Spleen (tissue), 7 donors: ENCODE data around the gene RCOR3.

Source experiments
- POLR2A ChIP-seq, 3 donors: fragments of 450-650 bp; IDR thresholded peaks; one replicate each; pipeline ENCODE4 v1.5.1; 2017; ENCODE audit warnings: antibody characterized with exemption in 3 of 3, mild to moderate bottlenecking in 1 of 3
- POLR2AphosphoS5 ChIP-seq, 3 donors: sonication (generic); formaldehyde crosslinking; IDR thresholded peaks; one replicate each; pipeline ENCODE4 v1.5.1; 2017; ENCODE audit warnings: antibody characterized with exemption in 3 of 3
- TF ChIP-seq, protein P1 (sequence below), 11 experiments: fragments of 200-600 bp in 7 of 11; fragments of 450-650 bp in 4 of 11; sonication (generic) in 4 of 11; IDR thresholded peaks in 8 of 11; conservative IDR thresholded peaks in 3 of 11; 1 replicate in 7 of 11; 2 replicates in 4 of 11; pipeline versions ENCODE4 v1.4.0 to v1.8.0; 2016 to 2021; ENCODE audit warnings: antibody characterized with exemption in 11 of 11, inconsistent platforms in 4 of 11, mild to moderate bottlenecking in 1 of 11
- donor health status: DM: no; HTN: no; CAD: no; lungs with moderate emphysema.
- donor health status: DM: no; HTN: no; CAD: no.
- donor health status: DM: no; HTN: no; CAD: no.

DNA sequence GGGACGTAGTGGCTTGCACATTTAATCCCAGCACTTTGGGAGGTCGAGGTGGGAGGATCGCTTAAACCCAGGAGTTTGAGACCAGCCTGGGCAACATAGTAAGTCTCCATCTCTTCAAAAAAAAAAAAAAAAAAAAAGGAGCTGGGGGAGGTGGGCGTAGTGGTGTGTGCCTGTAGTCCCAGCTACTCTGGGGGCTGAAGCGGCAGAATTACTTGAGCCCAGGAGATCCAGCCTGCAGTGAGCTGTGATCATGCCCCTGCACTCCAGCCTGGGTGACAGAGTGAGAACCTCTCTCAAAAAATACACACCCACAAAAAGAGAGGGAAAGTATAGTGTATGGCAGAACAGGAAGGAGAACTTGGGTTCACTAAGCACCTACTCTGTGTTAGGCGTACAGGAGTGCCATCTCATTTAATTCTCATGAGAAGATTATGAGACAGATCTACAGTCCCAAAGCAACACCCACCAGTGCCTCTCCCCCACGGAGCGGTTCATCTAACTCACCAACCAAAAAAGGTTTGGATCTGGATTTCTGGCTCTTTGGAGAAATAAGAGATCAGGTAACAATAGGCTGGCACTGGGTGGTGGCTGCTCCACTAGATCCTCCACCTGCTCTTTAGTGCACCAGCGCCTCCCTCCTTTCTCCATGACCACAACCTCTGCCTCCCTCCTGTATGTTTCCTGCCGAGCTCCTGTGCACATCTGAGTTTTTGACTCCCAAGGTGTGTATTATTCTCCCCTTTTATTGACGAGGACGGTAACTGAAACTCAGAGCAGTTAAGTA lies 66.0 kb downstream of the RCOR3 start:
- no peak for TF ChIP-seq POLR2A (IDR thresholded peaks at IDR 0.05)
- TF ChIP-seq, protein P1, sequence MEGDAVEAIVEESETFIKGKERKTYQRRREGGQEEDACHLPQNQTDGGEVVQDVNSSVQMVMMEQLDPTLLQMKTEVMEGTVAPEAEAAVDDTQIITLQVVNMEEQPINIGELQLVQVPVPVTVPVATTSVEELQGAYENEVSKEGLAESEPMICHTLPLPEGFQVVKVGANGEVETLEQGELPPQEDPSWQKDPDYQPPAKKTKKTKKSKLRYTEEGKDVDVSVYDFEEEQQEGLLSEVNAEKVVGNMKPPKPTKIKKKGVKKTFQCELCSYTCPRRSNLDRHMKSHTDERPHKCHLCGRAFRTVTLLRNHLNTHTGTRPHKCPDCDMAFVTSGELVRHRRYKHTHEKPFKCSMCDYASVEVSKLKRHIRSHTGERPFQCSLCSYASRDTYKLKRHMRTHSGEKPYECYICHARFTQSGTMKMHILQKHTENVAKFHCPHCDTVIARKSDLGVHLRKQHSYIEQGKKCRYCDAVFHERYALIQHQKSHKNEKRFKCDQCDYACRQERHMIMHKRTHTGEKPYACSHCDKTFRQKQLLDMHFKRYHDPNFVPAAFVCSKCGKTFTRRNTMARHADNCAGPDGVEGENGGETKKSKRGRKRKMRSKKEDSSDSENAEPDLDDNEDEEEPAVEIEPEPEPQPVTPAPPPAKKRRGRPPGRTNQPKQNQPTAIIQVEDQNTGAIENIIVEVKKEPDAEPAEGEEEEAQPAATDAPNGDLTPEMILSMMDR (IDR thresholded peaks at IDR 0.05 in 8 of 11, conservative IDR thresholded peaks at IDR 0.05 in 3 of 11): no peak
- TF ChIP-seq POLR2AphosphoS5 (IDR thresholded peaks at IDR 0.05): no peak
